NCI-H1105 treated with DMSO at 0.1 percent for 48 hours (cell line): Measurements from ENCODE around the gene ZSWIM3.
"Not testable (repeated sequence)": the region's sequence is repeated elsewhere in the genome, so short reads cannot be mapped to it uniquely, and the experiment has no call there.

Source experiments
- DNase-seq: peaks from one replicate; lab custom pipeline; 2025; lab: John Stamatoyannopoulos, UW

ZSWIM3 gene

DNA sequence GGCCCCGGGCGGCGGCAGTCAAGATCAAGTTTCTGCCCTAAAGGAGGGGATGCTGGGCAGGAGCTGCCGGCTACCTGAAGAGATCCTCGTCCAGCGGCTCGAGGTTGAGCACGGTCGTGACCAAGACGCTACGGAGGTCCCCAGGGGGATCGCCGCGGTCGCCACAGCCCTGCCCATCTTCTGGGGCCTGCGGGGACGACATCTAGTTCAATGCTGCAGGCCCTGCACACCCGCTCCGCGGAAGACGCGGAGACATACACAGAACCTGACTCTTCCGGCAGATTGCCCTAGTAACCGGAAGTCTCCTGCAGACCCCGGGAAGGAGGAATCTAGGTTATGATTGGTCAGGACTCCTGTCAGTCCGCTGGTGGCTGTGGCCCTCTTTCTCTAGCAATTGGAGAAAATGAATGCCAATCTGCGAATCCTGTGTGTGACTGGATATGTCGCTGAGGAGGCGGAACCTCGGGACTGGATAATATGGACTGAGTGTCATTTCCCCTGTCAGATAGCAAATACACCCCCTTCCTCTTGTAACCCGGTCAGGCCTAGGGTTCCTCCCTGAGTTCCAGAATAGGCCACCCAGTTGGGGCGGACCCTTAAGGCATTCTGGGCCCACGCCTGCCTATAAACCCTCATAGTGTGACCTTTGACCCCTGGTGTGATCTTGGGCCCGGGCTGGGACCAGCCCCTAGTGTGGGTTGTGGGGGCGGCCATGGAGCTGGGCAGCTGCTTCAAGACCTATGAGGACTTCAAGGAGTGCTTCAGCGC lies at the start of gene ZSWIM3, which contains the start of gene ACOT8:
ZSWIM3 (plus strand) TSS at position 501 of the 768 bp plus-strand sequence; CDS start at position 713, 212 bp downstream.
ACOT8 (minus strand) TSS at position 279 of the 768 bp plus-strand sequence; CDS start at position 202, 77 bp downstream.
- peak; percentile 99 for DNase-seq

DNA sequence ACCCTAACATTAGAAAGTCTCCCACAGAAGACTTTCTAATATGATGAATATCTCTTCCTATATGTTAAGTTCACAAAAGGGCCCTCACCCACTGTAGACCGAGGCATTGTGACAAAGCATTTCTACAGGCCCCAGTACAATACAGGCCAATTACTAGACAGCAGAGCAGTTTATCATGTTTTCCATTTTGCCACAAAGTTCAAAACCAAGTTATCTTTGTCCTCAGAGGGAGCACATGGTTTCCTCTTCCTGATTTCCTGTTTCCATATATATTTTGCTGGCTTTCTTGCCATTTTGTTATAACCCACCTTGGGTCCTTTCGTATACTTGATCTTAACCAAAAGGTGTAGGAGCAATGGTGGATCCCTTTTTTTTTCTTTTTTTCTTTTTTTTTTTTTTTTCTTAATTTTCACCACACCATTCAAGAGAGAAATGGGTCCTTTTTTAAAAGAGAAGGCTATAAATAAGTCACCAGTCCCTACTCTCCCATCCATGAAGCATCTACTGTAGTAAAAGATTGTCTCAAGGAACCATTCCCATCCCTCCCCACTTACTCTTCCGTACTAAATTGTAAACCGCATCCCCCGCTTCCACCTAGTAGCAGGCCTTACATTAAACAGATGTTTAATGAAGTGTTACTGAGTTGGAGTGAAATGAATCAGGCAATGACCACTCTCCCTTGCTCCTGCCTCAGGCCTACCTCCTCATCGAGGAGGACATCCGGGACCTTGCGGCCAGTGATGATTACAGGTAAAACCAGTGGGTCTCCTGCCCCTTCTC lies 47.0 kb upstream of the ZSWIM3 start:
- no peak for DNase-seq

GRCh38 chr20:45812157-45813005 lies 45.0 kb upstream of the ZSWIM3 start, which contains the start of gene UBE2C:
Gene UBE2C (plus strand): TSS chr20:45812644. CDS start chr20:45812696, 52 bp downstream.
- peak; percentile 100 for DNase-seq

- no peak for DNase-seq
These were observed 44.4 kb upstream of the ZSWIM3 start for GRCh38 chr20:45813006-45813340.

DNA sequence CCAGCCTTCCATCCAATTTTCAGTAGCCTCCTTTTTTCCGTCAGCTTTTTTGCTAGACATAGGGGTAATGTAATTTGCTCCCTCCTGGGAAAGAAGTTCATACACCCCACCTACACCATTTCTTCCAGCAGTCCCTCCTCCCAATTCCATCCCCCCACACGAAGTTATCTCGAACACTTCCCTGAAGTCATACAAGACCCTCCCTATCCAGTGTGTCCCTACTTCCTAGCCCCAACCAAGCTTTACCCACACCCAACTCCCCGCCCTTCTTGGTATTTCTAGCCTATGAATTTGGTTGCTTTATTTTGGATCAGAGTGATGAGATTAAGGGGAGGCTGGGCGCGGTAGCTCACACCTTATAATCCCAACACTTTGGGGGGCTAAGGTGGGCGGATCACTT lies 43.9 kb upstream of the ZSWIM3 start:
- DNase-seq = no peak

GRCh38 chr20:45814314-45814713 lies 43.1 kb upstream of the ZSWIM3 start:
- DNase-seq = no peak

GRCh38 chr20:45816951-45817350 lies 40.5 kb upstream of the ZSWIM3 start:
- no peak for DNase-seq

- no peak for DNase-seq
These were observed 39.8 kb upstream of the ZSWIM3 start for GRCh38 chr20:45817376-45818194.

GRCh38 chr20:45818239-45818638 lies 39.2 kb upstream of the ZSWIM3 start:
- no peak for DNase-seq

GRCh38 chr20:45819466-45819865 lies 37.9 kb upstream of the ZSWIM3 start:
- no peak for DNase-seq

- DNase-seq = peak; percentile 7
These were observed 35.5 kb upstream of the ZSWIM3 start for GRCh38 chr20:45821947-45822346.

DNA sequence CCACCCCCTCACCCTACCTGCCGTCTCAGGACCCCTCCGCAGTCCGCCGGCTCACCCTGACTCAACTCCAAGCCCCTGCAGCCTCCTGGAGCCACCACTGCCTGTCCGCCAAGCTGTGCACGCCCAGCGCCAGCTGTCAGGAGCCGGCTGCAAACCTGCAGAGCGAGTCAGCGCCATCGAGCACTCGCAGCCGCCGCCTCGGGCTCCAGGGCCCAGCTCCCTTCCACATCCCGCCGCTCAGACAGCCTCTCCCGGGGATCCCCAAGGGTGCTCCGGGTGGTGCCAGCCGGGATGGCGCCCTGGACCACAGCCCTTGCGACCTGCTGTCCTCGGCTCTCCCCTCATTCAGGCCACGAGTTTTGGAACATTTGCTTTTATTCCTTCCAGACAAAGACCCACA lies 34.6 kb upstream of the ZSWIM3 start:
- DNase-seq = peak; percentile 54

DNA sequence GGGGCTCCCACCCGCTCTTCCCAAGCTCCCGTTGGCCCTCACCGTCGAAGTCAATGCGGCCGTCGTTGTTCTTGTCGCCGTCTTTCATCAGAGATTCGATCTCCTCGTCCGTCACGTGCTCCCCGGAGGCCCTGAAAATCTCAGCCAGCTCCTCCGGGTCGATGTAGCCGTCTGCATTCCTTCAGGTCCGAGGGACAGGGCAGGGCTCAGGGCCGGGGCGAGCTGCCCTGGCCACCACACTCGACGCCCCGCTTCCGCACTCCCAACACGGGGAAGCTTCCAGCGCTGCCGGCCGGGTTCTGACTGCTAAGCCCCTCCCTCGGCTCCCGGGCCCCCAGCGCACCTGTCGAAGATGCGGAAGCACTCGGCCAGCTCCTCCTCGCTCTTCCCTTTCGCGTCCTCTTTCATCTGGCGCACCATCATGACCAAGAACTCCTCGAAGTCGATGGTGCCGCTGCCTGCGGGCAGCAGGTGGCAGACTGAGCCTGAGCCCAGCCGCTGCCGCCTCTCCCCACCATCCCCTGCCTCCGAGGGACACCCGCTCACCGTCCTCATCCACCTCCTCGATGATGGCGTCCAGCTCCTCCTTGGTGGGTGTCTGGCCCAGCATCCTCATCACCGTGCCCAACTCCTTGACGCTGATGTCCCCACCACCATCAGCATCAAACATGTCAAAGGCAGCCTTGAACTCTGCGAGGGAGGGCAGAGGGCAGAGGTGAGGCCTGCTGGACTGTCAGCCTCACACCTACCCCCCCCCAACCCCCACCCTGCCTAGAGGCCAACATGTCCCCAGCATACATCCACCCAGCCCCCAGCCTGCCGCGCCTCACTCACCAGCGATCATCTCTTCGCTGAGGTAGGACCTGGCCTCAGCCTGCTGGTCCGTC lies 33.2 kb upstream of the ZSWIM3 start:
- no peak for DNase-seq

- no peak for DNase-seq
These were observed 30.9 kb upstream of the ZSWIM3 start for GRCh38 chr20:45826381-45827019.

DNA sequence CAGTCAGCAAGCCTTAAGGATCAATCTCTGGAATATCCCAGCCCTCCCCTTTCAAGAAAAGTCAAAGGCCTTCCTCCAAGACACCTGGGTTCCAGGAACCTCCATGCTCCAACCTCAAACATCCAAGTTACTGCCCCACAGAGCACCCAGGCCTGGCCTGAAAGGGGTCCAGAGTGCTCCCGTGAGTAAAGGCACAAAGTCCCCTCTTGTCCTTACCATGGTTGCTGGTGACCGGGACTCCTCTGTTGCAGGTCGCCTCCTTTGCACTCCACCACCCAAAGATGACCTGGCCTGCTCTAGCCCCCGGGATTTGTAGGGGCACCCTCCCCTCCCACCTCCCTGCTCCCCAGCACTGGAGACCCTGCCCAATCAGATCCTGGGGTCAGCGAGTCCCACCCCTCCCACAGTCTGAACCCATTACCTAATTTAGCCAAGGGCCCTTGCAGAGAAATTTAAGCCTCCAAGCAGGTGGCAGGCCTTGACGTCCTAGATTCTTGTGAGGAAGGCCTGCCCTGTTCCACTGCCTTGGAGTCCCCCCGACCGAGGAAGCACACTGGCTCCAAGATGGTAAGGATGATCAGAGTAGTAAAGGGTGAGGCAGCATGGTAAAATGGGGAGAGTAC lies 30.3 kb upstream of the ZSWIM3 start, which contains the start of gene TNNC2:
TNNC2 (minus strand) TSS at position 283 of the 623 bp plus-strand sequence; CDS start at position 219, 64 bp downstream.
- DNase-seq = no peak

GRCh38 chr20:45827712-45828111 lies 29.7 kb upstream of the ZSWIM3 start:
- DNase-seq = no peak

GRCh38 chr20:45828589-45828988 lies 28.8 kb upstream of the ZSWIM3 start:
- DNase-seq = no peak

- DNase-seq = not testable (repeated sequence)
These were observed 27.7 kb upstream of the ZSWIM3 start for GRCh38 chr20:45829673-45830106.

DNA sequence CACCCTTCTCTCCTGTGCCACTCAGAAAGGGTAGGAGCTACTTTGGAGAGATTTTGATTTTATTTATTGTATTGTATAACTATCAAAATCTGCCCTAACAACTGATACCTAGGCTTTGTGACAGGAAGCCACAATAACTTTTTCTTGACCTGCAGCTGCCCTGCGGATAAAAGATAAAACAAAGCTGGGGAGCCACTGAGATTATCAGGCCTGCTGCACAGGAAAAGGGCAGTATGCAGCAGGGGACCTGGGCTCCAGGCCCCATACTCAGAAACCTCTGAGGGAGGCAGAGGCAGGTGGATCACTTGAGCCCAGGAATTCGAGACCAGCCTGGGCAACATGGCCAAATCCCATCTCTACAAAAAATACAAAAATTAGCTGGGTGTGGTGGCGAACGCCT lies 24.8 kb upstream of the ZSWIM3 start:
- DNase-seq = no peak
